ENCODE measurements around the gene DESI1.
"Not testable (repeated sequence)": the region's sequence is repeated elsewhere in the genome, so short reads cannot be mapped to it uniquely, and the experiment has no call there.

Gene DESI1

DNA sequence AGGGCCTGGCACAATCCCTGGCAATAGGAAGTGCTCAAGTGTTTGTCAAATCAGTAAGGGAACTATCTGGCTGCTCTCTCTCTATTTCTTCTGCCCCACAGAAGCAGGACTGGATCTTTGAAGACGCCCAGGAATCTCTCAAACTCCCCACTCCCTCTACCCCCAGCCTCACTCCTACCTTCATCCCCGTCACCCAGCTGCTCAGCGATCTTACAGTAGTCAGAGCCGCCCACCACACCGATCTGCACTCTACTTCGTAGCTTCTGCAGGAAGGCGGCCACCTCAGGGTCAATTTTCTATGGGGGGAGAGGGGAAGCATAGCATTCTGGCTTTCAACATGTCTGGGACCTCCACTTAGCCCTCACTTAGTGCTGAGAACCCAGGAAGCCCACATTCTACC lies 34.9 kb downstream of the DESI1 start:
- DNase-seq (ENCODE audit: low spot score): no peak

DNA sequence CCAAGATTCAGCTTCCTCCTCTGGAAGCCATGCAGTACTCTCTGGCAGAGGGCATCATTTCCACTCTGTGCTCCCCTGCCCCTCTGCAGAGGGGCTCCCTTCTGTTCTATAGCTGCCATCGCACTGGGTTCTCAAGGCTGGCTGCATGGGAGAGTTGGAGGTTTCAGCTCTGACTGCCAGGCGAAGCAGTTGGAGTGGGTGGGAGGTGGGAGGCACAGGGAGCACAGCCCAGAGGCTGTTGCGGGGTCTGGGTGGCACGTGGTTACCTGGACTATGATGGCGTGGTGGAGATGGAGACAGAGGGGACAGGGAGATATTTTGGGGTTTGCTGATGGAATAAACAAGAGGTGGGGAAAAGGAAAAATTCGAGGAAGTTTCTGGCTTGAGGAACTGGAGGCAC lies 36.0 kb downstream of the DESI1 start:
- no peak for DNase-seq (ENCODE audit: low spot score)

DNA sequence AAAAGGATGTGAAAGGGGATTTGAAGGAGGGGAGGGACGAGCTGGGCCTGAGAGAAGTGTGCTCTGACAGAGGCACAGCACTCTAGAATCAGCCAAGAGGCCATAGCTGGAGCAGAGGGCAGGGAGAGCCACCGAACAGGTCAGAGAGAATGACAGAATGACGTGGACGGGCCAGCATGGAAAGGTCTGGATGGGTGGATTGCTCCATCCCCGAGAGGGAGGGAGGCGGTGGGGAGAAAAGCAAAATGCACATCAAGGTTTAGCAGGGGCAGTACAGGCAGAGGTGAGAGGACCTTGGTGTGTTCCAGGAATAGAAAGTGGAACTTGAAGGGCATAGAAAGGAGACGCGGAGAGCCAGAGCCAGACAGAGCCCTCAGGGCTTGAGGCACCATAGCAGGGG lies 38.1 kb downstream of the DESI1 start:
- no peak for DNase-seq (ENCODE audit: low spot score)

DNA sequence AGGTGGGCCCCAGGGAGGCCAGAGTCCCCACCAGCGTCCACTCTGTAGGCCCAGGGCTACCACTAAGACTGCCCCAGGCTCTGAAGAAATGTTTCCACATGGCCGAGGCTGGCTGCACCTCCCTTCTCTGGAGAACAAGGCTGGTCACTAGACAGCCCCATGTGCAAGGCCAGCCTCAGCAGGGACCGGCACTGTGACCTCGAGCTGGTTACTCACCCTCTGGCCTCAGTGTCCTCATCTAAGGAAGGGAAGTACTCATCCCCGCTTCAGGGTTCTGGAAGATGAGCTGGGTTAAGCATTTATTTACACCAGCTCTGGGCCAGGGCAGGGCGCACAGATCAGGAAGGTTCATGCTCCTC lies 40.9 kb downstream of the DESI1 start:
- no peak for DNase-seq (ENCODE audit: low spot score)

DNA sequence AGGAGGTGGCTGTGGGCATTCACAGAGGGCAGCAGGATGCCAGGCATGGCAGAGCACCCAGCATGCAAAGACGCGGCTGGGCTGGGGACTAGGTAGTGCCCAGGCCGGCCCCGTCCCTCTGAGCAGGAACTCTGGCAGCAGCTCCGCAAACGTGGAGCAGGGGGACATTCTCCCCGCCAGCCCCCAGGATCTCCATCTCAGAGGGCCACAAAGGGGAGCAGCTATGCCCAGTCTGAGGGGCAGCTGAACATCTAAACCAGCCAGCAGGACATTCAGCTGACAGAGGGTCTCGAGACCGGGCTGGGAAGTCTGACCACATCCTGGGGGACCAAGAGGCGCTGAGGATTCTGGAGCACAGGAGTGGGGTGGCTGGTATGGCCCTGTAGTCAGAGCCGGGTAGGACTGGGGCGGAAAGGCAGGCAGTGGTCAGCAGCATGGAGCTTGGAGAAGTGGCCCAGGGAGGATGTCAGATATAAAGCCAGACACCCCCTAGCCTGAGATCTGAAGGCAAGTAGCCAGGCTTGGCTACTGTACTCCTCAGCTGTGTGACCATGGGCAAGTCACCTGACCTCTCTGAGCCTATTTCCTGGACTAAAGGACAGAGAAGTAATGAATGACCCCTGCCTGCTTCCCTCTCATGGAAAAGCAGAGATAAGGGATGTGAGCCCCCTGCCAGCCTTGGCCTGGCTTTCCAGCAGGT lies 41.4 kb downstream of the DESI1 start:
- DNase-seq (ENCODE audit: low spot score): no peak

DNA sequence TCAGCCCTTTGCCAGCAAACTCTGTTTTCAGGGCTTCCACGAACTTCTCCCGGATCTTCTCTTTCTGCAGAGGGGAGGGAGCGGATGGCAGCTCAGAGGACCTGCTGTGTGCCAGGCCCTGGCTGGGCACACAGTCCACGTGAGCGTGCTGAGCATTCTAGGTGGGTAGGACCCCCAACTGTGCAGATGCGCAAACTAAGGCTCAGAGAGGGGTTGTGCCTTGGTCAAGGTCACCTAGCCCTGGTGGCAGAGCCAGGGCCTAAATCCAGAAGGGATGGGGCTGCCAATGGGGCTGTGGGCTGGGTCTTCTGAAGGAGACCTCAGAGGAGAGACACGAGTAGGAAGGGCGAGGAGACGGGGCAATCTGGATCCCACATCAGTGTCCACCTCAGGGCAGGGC lies 42.0 kb downstream of the DESI1 start:
- no peak for DNase-seq (ENCODE audit: low spot score)

DNA sequence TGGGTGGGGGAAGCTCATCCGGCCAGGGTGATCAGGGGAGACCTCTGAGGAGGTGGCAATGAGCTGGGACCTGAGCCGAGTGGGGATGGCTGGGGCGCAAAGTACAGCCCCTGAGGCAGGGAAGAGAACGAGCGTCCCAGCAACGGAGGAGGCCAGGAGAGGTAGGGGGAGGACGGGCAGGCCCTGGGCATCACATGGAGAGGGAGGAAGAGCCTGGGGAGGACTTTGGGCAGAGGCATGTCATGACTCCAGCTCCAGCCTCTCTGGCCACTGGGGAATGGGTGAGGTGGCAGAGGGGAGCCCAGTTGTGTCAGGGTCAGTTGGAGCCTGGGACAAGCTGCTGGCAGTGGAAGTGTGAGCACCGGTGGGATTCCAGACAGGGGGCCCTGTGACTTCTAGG lies 42.7 kb downstream of the DESI1 start:
- DNase-seq (ENCODE audit: low spot score): no peak

DNA sequence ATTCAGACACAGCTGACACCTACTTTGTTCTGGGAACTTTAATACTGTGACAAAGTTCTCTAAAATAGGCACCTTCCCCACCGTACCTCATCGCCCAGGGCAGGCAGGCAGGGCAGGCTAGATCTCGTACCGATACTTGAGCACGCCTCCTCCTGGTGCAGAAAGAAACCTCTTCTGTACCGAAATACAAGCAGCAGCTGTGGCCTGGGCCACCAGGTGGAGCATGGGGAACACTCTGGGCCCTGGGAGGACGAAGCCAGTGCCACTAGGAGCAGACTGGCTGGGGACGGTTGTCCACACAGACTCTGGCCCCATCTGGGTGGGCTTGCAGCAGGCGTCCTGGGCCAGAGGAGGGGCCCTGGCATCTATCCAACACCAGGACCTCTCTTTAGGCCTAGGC lies 44.0 kb downstream of the DESI1 start:
- DNase-seq (ENCODE audit: low spot score): peak; percentile 34

DNA sequence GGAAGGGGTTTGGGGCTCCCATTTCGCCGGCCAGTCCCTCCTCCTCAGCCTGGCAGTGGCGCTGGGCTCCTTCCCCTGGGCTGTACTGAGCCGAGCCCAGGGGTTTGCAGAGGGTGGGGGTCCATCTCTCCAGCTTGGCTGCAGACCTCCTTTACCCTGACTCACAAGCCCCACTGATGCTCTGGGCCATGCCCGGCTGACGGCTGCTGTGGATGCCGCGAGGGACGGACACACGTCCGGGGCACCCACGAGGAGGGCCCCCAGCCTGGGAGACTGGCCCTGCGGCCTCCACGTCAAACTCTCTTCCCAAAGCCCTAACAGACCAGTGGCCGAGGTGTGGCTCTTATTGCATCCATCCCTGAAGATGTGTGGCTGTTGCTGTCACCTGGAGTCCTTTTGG lies 45.3 kb downstream of the DESI1 start:
- no peak for DNase-seq (ENCODE audit: low spot score)

DNA sequence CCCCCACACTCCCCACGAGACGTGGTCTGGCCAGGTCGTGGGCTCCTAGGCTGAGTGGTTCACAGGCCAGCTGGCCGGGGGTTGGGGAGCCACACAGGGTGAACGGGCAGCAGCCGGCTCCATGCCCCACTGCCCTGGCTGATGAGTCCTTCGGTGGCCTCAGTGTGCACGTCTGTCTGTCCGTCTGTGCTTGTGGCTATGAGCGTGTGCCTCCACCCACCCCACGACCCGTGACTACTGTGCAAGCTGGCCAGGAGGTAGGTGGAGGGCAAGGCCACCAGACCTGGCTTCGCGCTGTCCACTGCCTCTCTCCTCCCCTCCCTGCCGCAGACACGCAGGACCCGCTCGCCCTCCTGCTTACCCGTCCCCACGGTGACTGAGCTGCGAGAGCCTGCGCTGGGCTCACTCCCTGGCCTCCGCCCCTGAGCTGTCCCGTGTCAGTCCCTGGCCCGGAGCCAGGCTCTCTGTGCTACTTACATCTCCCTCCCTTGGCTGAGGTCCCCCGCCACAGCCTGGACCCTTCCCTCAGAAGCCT lies 45.9 kb downstream of the DESI1 start:
- no peak for DNase-seq (ENCODE audit: low spot score)

DNA sequence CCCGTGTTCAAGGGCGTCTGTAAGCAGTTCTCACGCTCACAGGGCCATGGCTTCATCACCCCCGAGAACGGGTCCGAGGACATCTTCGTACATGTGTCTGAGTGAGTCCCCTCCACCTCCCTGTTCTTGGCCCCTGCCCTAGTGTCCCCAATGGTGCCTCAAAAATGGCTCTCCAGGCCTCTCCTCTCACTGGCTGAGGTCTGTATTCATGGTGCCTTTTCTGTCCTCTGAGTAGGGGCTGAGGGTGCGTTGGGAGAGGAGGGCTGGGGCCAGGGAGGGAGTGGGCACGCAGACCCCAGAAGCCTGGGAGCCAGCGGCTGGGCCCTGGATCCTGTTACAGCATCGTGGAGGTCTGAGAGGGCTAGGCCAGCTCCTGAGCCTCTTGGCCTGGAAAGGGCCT lies 47.2 kb downstream of the DESI1 start:
- no peak for DNase-seq (ENCODE audit: low spot score)

DNA sequence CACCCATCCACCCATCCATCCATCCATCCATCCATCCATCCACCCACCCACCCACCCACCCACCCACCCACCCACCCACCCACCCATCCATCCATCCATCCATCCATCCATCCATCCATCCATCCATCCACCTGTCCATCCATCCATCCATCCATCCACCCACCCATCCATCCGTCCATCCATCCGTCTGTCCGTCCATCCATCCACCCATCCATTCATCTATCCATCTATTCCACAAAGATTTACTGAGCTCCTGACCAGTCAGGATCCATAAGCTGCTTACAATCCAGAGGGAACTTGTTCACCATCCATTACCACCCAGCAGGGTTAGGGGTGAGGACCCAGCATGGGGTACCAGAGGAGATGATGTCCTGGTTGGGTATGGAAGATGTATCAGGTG lies 48.5 kb downstream of the DESI1 start:
- DNase-seq (ENCODE audit: low spot score): not testable (repeated sequence)

DNA sequence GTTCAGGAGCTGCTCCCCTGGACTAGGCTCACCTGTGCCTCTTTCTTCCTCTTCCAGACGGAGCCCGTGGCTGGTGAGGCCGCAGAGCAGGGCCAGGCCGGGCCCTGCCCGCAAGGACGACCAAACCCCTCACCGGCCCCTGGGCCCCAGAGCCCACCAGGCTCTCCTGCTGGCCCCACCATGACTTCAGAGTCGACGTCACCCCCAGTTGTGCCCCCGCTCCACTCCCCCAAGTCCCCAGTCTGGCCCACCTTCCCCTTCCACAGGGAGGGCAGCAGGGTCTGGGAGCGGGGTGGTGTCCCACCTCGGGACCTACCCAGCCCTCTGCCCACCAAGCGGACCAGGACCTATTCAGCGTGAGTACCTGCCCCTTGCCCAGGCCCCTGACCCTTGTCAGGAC lies 49.1 kb downstream of the DESI1 start:
- DNase-seq (ENCODE audit: low spot score): no peak

DNA sequence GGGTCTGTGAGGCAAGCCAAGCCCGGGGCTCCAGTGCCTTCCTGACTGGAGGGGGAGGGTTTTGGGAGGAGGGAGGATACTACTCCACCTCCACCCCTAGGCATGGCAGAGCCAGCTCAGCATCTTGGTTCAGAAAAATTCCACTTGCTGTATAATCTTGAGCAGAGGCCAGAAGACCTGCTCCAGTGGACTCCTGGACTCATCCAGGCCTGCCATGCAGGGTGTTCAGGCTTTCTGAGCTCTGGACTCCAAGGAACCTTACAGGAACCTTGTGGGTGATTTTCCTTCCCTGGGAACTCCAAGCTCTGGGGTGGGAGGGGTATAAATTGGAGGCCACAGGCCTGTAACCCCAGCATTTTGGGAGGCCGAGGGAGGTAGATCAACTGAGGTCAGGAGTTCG lies 50.6 kb downstream of the DESI1 start:
- no peak for DNase-seq (ENCODE audit: low spot score)

DNA sequence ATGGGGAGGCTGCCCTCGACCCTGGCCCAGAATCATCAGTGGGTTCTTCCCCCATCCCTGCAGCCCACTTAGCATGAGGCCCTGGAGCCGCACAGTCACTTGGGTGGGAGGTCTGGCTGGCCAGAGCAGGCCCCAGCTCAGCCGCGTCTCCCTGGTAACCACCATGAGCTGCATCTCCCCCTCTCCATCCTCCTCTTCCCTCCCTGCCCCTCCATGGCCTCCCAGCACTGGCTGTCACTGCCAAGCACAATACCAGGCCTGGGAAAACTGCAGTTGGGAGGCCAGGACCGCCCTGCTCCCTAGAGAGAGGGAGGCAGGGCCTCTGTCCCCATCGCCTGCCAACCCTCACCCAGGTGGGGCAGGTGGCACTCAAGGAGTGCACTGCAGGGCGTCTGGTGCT lies 52.0 kb downstream of the DESI1 start:
- DNase-seq (ENCODE audit: low spot score): no peak

DNA sequence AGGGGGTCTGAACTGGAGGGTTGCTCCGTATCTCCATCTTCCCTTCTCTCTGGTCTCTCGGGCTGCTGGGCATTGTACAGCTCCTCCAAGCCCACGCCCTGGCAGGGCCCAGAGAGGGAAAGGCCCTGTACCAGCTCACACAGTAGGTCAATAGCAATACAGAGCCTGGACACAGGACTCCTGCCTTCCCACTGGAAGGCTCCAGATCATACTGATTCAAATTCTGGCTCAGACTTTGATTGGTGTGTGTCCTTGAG lies 53.4 kb downstream of the DESI1 start:
- DNase-seq (ENCODE audit: low spot score): no peak

DNA sequence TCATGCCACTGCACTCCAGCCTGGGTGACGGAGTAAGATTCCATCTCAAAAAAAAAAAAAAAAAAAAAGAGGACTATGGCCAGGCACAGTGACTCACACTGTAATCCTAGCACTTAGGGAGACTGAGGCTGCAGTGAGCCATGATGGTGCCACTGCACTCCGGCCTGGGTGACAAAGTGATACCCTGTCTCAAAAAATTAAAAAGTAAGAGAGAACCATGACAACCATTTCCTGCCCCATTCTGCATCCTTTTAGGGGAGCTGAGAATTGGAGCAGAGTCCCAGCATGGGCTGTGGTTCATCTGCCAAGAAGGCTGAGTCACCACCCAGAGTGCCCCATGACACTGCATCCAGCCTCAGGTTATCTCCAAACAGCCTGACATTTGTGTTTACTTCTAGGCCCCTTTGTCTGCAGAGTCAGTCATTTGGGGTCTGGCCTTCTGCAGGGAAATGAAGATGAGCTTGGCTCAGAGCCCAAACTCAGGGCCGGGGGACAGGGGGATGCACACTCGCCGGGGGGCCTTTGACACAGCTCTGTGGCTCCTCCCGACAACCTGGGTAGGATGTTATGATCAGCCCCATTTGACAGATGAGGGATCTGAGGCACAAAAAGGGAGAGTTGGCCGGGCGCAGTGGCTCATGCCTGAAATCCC lies 55.3 kb downstream of the DESI1 start:
- peak; percentile 33 for DNase-seq (ENCODE audit: low spot score)

DNA sequence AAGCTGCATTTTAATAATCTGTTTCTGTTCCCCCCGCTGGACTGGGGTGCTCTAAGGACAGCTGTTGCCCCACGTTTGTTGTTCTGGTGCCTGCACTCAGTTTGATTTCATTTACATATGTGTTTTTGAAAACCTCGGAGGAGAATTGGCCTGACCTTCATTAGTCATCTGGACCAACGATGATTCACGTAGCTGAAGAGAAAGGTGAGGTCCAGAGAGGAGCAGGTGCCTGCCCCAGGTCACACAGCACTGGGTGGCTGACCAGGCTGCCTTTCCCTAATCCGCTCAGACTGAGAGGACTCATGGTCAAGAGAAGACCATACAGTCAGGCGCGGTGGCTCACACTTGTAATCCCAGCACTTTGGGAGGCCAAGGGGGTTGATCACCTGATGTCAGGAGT lies 56.3 kb downstream of the DESI1 start:
- no peak for DNase-seq (ENCODE audit: low spot score)

DNA sequence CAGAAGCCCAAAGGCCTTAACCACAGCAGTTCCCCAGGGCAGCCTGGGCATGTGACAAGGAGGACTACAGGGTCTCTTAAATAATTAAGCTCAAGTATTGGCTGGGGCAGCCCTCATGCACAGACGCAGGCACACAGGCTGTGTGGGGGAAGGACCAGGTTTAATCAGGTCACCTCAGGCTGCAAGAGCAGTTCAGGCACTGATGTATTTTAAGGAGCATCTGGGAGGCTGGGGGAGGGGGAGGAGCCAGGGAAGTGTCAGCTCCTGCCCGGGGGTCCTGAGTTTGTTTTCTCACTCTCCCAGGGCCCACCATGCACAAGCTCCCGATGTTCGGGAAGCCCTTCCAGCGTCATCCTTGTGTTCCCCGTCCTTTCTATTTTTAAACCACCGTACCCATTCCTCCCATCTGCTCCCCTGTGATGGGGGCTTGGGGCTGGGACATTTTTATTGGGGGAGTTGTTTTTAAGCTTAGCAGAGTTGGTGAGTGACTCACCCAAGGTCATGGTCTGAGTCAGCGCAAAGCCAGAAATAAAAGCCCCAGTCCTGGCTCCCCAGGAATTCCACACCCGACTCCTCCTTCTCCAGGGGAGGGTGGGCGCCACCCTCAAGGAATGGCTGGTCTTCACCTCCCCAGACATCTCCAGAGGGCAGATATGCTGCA lies 57.7 kb downstream of the DESI1 start:
- no peak for DNase-seq (ENCODE audit: low spot score)

DNA sequence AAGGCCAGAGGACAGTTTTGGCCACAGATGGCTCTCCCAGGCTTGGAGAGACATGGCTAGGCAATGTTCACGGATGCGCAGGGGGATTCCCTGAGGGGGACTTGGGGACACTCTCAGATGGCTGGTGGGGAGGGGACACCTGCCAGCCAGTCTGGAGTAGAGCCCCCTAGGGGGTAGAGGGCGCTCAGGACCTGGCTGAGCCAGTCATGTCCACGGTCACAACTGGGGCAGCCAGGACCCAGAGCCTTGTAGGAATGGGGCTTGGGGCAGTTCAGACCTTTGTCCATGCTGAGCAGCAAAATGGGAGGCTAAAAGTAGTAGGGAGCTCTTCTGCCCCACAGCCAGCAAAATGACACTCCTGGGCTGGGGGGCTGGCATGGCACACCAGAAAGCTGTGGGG lies 58.4 kb downstream of the DESI1 start:
- DNase-seq (ENCODE audit: low spot score): no peak

DNA sequence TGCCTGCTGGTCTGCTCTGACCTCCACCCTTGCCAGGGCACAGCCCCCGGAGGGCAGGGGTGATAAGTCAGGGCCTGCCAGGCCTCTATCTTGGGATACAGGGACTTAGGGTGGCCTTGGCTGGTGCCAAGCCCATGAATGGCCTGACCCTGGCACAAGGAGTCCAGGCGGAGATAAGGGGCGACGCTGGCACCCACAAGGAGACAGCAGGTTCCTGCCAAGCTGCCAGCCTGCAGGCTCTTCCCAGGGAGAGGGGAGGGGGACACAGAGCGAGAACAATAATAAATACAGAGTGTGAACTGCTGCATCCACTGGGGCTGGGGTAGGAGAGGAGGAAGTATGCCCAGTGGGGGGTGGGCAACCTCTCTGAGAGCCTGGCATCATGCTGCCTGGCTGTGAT lies 59.1 kb downstream of the DESI1 start:
- no peak for DNase-seq (ENCODE audit: low spot score)

DNA sequence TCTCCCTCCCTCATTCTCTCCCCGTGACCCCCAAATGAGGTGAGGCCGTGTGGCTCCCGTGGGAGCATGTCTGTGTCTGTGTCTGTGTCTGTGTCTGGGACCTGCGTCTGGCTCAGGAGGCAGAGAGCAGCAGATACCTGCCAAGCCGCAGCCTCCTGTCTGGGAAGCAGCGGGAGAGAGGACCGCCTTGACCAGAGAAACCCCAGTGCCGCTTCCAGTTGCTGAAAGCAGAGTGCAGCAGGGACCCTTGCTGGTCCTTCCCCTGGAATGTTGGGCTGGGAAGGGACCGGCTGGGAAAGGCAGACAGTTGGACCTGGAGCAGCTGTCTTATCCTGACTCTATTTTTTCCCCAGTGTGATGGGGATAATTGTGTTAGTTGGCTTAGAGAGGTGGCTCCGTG lies 59.5 kb downstream of the DESI1 start:
- no peak for DNase-seq (ENCODE audit: low spot score)

DNA sequence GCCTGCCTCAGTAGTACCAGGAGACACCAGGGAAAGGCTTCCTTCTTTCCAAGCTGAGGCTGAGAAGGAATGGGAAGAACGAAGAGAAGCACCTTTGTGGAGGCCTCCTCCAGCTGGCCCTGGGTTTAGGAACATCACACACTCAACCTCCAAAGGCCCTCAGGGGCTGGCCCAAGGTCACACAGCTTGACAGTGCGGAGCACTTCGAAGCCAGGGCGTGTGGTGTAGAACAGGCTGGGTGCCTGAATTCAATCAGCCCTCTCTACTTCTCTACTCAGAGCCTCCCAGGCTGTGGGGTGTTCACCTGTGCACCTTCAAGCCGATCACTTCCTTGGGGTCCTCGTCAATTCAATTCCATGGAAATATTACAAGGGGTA lies 60.8 kb downstream of the DESI1 start:
- DNase-seq (ENCODE audit: low spot score): no peak

DNA sequence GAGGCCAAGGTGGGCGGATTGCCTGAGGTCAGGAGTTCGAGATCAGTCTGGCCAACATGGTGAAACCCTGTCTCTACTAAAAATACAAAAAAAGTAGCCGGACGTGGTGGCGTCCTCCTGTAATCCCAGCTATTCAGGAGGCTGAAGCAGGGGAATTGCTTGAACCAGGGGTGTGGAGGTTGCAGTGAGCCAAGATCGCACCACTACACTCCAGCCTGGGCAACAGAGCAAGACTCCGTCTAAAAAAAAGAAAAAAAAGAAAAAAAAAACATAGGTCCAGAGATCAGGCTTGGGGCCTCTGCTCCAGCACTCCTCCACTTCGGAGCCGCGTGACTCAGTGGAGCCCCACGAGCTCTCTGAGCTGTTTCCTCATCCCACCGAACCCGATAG lies 62.6 kb downstream of the DESI1 start:
- DNase-seq (ENCODE audit: low spot score): not testable (repeated sequence)
